ENCODE data around the gene ABCF2.

DNA sequence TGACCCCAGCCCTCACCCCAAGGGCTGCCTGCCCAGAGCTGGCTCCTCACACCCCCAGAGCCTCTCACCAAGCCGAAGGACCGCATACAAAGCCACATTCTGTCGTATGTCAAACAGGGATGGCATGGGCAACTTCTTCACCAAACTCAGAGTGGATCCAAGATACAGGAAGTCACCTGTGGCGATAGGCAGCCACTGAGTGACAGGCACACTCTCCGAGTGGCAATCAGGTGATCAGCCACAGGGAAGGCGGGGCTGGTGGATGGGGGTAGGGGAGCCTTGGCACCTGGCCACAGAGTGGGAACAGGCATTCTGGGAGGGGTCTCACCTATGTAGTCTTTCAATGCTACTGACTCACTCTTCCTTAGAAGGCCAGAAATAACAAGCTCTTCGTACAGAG lies 32.8 kb downstream of the ABCF2 start:
- TF ChIP-seq CTCF (conservative IDR thresholded peaks at IDR 0.05 in 1 of 2, IDR thresholded peaks at IDR 0.05 in 1 of 2; ENCODE audit: extremely low read depth in 1 of 2, insufficient read depth in 1 of 2, low read depth in 1 of 2, low read length in 2 of 2) = no peak
- no peak for TF ChIP-seq EZH2 (IDR thresholded peaks at IDR 0.05; ENCODE audit: borderline replicate concordance, low read length)
